ENCODE measurements around the gene PLD1.
"Not testable (repeated sequence)": the region's sequence is repeated elsewhere in the genome, so short reads cannot be mapped to it uniquely, and the experiment has no call there.

Gene PLD1

DNA sequence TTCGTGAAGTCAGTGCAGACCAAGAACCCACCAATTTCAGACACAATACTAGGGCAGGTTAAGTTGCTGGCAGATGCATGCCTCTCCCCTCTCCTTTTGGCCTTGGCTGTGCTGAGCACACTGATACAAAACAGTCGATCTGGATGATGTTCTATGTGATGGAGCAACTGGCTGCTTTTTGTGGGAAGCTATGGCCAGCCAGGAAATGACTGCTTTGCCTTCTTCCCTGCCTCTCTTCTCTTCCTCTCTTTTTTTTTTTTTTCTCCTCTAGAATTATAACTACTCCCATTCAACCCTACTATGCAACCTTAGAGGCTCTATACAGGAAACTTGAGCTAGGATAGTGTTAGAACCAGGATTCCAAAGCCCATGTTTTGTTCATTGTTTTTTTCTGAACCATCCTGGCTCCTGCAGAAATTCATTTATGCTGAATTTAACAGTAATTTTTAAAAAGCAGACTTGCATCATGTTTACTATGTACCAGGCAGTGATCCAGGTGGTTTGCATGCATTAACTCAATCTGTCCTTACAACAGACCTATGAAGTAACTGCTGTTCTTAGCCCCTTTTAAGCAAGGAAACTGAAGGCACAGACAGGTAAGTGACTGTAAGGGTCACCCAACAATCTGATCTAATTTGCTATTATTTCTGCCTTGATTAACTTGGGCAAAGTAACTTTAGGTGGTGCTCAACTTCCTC is 62.9 kb downstream of the PLD1 start:
- no peak for DNase-seq (ENCODE audit: low spot score)
- TF ChIP-seq, protein P1, sequence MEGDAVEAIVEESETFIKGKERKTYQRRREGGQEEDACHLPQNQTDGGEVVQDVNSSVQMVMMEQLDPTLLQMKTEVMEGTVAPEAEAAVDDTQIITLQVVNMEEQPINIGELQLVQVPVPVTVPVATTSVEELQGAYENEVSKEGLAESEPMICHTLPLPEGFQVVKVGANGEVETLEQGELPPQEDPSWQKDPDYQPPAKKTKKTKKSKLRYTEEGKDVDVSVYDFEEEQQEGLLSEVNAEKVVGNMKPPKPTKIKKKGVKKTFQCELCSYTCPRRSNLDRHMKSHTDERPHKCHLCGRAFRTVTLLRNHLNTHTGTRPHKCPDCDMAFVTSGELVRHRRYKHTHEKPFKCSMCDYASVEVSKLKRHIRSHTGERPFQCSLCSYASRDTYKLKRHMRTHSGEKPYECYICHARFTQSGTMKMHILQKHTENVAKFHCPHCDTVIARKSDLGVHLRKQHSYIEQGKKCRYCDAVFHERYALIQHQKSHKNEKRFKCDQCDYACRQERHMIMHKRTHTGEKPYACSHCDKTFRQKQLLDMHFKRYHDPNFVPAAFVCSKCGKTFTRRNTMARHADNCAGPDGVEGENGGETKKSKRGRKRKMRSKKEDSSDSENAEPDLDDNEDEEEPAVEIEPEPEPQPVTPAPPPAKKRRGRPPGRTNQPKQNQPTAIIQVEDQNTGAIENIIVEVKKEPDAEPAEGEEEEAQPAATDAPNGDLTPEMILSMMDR (IDR thresholded peaks at IDR 0.05): no peak
- Histone ChIP-seq H3K27ac (no peak overlapping the region), H3K4me3 (no peak overlapping the region)

DNA sequence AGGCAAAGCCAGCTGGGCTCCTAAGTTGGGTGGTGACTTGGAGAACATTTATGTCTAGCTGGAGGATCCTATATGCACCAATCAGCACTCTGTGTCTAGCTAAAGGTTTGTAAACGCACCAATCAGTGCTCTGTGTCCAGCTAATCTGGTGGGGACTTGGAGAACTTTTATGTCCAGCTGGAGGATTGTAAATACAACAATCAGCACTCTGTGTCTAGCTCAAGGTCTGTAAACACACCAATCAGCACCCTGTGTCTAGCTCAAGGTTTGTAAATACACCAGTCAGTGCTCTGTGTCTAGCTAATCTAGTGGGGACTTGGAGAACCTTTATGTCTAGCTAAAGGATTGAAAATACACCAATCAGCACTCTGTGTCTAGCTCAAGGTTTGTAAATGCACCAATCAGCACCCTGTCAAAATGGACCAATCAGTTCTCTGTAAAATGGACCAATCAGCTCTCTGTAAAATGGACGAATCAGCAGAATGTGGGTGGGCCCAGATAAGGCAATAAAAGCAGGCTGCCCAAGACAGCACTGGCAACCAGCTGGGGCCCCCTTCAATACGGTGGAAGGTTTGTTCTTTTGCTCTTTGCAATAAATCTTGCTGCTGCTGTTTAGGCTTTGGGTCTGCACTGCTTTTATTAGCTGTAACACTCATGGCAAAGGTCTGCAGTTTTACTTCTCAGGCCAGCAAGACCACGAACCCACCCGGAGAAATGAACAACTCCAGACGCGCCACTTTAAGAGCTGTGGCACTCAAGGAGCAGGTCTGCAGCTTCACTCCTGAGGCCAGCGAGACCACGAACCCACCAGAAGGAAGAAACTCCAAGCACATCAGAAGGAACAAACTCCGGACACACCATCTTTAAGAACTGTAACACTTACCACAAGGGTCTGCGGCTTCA is 63.7 kb downstream of the PLD1 start:
- not testable (repeated sequence) for H3K27ac ChIP-seq; DNase-seq (ENCODE audit: low spot score); H3K4me3 ChIP-seq

DNA sequence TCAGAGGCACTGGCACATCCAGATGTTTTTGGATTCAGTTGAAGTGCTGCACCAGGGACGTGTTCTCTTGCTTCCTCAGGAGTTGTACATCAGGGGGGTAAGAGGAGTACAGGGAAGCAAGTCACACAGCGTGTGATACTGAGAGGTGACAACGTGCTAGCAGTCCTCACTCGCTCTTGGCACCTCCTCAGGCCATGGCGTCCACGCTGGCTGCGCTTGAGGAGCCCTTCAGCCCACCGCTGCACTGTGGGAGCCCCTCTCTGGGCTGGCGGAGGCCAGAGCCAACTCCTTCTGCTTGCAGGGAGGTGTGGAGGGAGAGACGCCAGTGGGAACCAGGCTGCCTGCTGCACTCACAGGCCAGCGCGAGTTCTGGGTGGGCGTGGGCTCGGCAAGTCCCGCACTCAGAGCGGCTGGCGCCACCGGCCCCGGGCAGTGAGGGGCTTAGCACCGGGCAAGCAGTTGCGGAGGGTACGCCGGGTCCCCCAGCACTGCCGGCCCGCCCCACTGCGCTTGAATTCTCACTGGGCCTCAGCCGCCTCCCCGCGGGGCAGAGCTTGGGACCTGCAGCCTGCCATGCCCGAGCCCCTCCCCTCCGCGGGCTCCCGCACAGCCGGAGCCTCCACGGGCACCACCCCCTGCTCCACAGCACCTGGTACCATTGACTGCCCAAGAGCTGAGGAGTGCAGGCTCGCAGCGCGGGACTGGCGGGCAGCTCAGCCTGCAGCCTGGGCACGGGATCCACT is 64.5 kb downstream of the PLD1 start:
- H3K4me3 ChIP-seq: no peak overlapping the region
- DNase-seq (ENCODE audit: low spot score): no peak
- TF ChIP-seq, protein P1 (IDR thresholded peaks at IDR 0.05): no peak
- H3K27ac ChIP-seq: peak overlapping the region in 1 of 2 donors; percentile 3

DNA sequence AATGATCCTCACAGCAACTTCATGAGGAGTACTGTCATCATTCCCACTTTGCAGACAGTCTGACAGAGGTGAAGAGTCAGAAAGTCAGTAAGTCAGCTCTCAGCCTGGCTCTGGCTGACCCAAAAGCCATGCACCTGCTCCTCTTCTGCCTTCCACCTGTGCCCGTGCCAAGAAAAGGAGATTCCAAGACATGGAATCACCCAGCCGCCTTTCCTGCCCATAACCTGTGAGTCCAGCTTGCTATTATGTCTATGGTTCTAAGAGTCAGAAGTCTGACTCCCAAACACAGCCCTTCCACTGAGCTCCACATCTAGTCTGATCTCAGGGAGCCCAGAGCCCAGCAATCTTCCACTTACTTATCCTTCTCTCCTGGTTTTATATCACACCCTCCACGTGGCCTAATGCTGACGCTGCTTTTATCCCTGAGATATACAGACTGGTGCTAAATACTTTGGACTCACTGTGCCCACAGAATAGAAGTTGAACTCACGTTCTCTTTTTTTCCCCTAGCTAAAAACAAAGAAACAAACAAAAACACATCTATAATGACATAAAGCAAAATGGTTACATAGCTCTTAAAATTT is 66.0 kb downstream of the PLD1 start:
- no peak for DNase-seq (ENCODE audit: low spot score)
- Histone ChIP-seq H3K4me3 (no peak overlapping the region), H3K27ac (no peak overlapping the region)
- TF ChIP-seq, protein P1 (IDR thresholded peaks at IDR 0.05): no peak

DNA sequence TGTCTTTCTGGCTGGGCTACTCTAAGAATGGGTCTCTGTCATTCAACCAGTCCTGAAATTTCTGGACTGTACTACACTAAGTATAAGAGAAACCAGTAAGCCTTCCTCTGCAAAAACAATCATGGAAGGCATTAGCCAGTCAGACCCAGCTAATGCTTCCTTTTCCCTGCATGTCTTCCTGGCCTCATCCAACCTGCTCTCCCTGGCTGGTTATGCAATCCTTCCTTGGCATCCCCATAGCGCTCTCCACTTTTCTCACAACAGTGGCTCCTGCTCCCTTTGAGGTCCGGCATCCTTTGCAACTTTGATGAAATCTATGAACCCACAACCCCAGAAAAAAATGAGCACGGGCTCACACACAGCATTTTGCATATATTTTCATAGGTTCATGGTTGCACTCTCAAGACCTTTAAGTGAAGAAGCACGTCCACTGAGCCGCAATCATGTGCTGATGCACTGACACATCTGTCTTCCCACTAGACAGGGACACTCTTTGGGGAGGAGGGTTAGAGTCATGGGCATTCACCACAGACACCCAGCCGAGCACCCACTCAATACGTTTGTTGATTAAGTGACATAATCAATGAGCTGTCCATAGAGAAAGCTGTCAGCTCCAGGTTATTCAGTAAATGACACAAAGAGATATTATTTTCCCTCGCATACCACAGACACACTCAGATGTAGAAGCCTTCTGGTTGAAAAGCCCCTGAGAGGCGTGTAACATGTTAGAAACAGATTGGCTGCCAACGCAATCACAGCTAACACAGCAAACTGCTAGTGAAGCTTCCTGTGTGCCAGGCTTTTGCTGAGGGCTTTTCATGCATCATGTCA is 66.7 kb downstream of the PLD1 start:
- TF ChIP-seq, protein P1 (IDR thresholded peaks at IDR 0.05): no peak
- DNase-seq (ENCODE audit: low spot score): no peak
- Histone ChIP-seq H3K4me3 (no peak overlapping the region), H3K27ac (no peak overlapping the region)

DNA sequence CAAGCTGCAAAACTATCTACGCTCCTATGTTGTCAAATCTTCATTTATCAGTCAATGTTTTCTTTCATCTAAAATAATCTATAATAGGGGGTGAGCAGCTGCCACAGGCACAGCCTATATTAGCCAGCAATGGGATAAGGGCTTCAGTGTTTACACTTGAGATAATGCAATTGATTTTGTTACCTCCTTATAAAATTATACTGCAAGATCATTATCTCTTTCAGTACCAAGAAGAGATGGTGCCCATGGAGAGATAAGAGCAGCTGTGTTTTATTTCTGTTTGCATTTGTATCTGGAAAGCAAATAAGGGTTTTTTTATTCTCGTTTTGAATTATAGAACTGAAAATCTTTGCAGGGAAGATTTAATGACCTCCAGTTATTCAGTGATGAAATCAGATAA is 68.9 kb downstream of the PLD1 start:
- no peak for DNase-seq (ENCODE audit: low spot score)
- TF ChIP-seq, protein P1 (IDR thresholded peaks at IDR 0.05): no peak
- Histone ChIP-seq H3K27ac (no peak overlapping the region), H3K4me3 (no peak overlapping the region)
